Sigmoid colon (tissue), 7 donors: ENCODE data around the gene CNTLN. TPM values are rescaled to one million over a fixed set of nuclear protein-coding genes. Genes with fewer than 3 reads are reported as not detected.

Source experiments
- DNase-seq: peaks from one replicate; pipeline ENCODE4 v3.0.0-alpha.2; 2019
- H3K27ac ChIP-seq, 4 donors: fragments of 200-600 bp; sonication (generic); one replicate each; pipeline ENCODE4 v1.5.1; 2016 to 2019; ENCODE audit warnings: mild to moderate bottlenecking in 1 of 4
- H3K27me3 ChIP-seq, 3 donors: fragments of 200-600 bp; sonication (generic); one replicate each; pipeline ENCODE4 v1.5.1; 2019; ENCODE audit warnings: mild to moderate bottlenecking in 1 of 3
- H3K36me3 ChIP-seq, 4 donors: fragments of 200-600 bp; sonication (generic); one replicate each; pipeline ENCODE4 v1.5.1; 2016 to 2019
- H3K4me1 ChIP-seq, 4 donors: fragments of 200-600 bp; sonication (generic); one replicate each; pipeline ENCODE4 v1.5.1; 2017 to 2019
- H3K4me3 ChIP-seq, 4 donors: fragments of 200-600 bp; sonication (generic); one replicate each; pipeline ENCODE4 v1.5.1; 2017 to 2019; ENCODE audit warnings: mild to moderate bottlenecking in 2 of 4, moderate library complexity in 1 of 4
- H3K9me3 ChIP-seq, 4 donors: fragments of 200-600 bp in 3 of 4; sonication (generic) in 3 of 4; one replicate each; pipeline versions ENCODE4 v1.5.1 to v1.6.1; 2013 to 2019
- CTCF ChIP-seq, 4 experiments: fragments of 450-650 bp in 3 of 4; fragments of 200-600 bp in 1 of 4; IDR thresholded peaks; one replicate each; pipeline ENCODE4 v1.5.1; 2016 to 2019; ENCODE audit warnings: antibody characterized with exemption in 4 of 4, mild to moderate bottlenecking in 3 of 4, moderate library complexity in 2 of 4
- EP300 ChIP-seq, 4 donors: sonication (generic); formaldehyde crosslinking; IDR thresholded peaks; one replicate each; pipeline ENCODE4 v1.6.1; 2017; ENCODE audit warnings: antibody characterized with exemption in 4 of 4
- POLR2A ChIP-seq, 2 donors: fragments of 450-650 bp; IDR thresholded peaks; one replicate each; pipeline ENCODE4 v1.6.1; 2016; ENCODE audit warnings: antibody characterized with exemption in 2 of 2, mild to moderate bottlenecking in 2 of 2, moderate library complexity in 2 of 2
- POLR2AphosphoS5 ChIP-seq, 4 donors: sonication (generic); formaldehyde crosslinking; IDR thresholded peaks; one replicate each; pipeline ENCODE4 v1.6.1; 2017; ENCODE audit warnings: antibody characterized with exemption in 4 of 4
- WGBS, 2 donors: extraction: QIAGEN DNeasy Blood & Tissue Kit; methylation state at CpG; one replicate each; pipeline ENCODE4 v1.1.7; 2013; 5-methylcytosine and 5-hydroxymethylcytosine counted together
- intact Hi-C: fragments of 100-400 bp; cut with DNase I; formaldehyde crosslinking; loops from one replicate; pipeline ENCODE4 v1.15.1; 2023
- polyA plus RNA-seq, 3 donors: library from polyadenylated mRNA; stranded (reverse); fragments of 200-250 nt; gene quantifications; one replicate each; pipeline ENCODE4 v1.2.3, GENCODE V29; 2013
- total RNA-seq, 4 donors: library from RNA; depleted of rRNA; stranded (reverse); fragments of >200 nt; gene quantifications; one replicate each; pipeline ENCODE4 v1.1.0, GENCODE V29; 2016
- donor health status: healthy with polysubstance abuse.
- donor health status: Bipolar disorder and iron deficiency.
- donor health status: healthy.

Gene CNTLN
- total and polyA plus RNA-seq, 7 donors: 0.92 to 22.4 (median 12.1) TPM

GRCh38 chr9:17117372-17117771, 17.5 kb upstream of the CNTLN start:
- TF ChIP-seq POLR2A (IDR thresholded peaks at IDR 0.05): no peak
- TF ChIP-seq EP300 (IDR thresholded peaks at IDR 0.05): no peak
- no peak for TF ChIP-seq POLR2AphosphoS5 (IDR thresholded peaks at IDR 0.05)
- TF ChIP-seq CTCF (IDR thresholded peaks at IDR 0.05): no peak
- intact Hi-C loops: loop anchor here (2.0 to 10.0 kb wide), 3 partner anchors 17 to 1283 kb away; partner anchors contain the start of gene CNTLN
- H3K9me3 ChIP-seq: no peaks in the 10 kb centered on the region
- no peaks in the 10 kb centered on the region for H3K36me3 ChIP-seq
- no peaks in the 10 kb centered on the region for H3K27me3 ChIP-seq
- H3K4me1 ChIP-seq: peaks cover 0 to 14% (median 5%) of the 10 kb centered on the region in 4 donors
- WGBS, 2 donors: 48 to 62% methylated on average over 3 of the region's 3 CpGs
- H3K4me3 ChIP-seq: no peak overlapping the region
- H3K27ac ChIP-seq: peak overlapping the region; percentile 10 to 60 (median 45)
- no peak for DNase-seq

GRCh38 chr9:17120203-17120602, 14.6 kb upstream of the CNTLN start:
- no peak for TF ChIP-seq POLR2AphosphoS5 (IDR thresholded peaks at IDR 0.05)
- no peak for TF ChIP-seq POLR2A (IDR thresholded peaks at IDR 0.05)
- TF ChIP-seq EP300 (IDR thresholded peaks at IDR 0.05): no peak
- no peak for TF ChIP-seq CTCF (IDR thresholded peaks at IDR 0.05)
- no peak overlapping the region for H3K4me3 ChIP-seq
- whole genome bisulfite sequencing, 2 donors: 71 to 87% methylated on average over 1 of the region's 1 CpG
- intact Hi-C loops: no loop called here
- no peak for DNase-seq
- H3K4me1 ChIP-seq: peaks cover 0 to 14% (median 5%) of the 10 kb centered on the region in 4 donors
- no peaks in the 10 kb centered on the region for H3K27me3 ChIP-seq
- H3K27ac ChIP-seq: no peak overlapping the region
- H3K36me3 ChIP-seq: no peaks in the 10 kb centered on the region
- H3K9me3 ChIP-seq: no peaks in the 10 kb centered on the region

GRCh38 chr9:17121264-17121663, 13.6 kb upstream of the CNTLN start:
- Histone ChIP-seq H3K27me3 (no peaks in the 10 kb centered on the region), H3K4me1 (peaks cover 0 to 13% (median 5%) of the 10 kb centered on the region in 4 donors), H3K9me3 (no peaks in the 10 kb centered on the region), H3K36me3 (no peaks in the 10 kb centered on the region), H3K4me3 (no peak overlapping the region), H3K27ac (no peak overlapping the region)
- TF ChIP-seq CTCF (IDR thresholded peaks at IDR 0.05) (no peak), EP300 (IDR thresholded peaks at IDR 0.05) (no peak), POLR2AphosphoS5 (IDR thresholded peaks at IDR 0.05) (no peak), POLR2A (IDR thresholded peaks at IDR 0.05) (no peak)
- 81 to 84% methylated on average over 2 of the region's 2 CpGs for WGBS, 2 donors
- DNase-seq: no peak
- intact Hi-C loops: no loop called here

GRCh38 chr9:17130291-17130690, 4.5 kb upstream of the CNTLN start:
- no peak for TF ChIP-seq CTCF (IDR thresholded peaks at IDR 0.05)
- no peak for TF ChIP-seq POLR2AphosphoS5 (IDR thresholded peaks at IDR 0.05)
- TF ChIP-seq EP300 (IDR thresholded peaks at IDR 0.05): no peak
- no peak for TF ChIP-seq POLR2A (IDR thresholded peaks at IDR 0.05)
- intact Hi-C loops: no loop called here

GRCh38 chr9:17130725-17131124, 4.1 kb upstream of the CNTLN start:
- intact Hi-C loops: no loop called here
- 88 to 92% methylated on average over 2 of the region's 2 CpGs for WGBS, 2 donors
- Histone ChIP-seq H3K27ac (no peak overlapping the region), H3K4me3 (no peak overlapping the region), H3K27me3 (no peaks in the 10 kb centered on the region), H3K36me3 (no peaks in the 10 kb centered on the region), H3K4me1 (peaks cover 0 to 10% (median 6%) of the 10 kb centered on the region in 4 donors), H3K9me3 (no peaks in the 10 kb centered on the region)
- TF ChIP-seq CTCF (IDR thresholded peaks at IDR 0.05): no peak
- TF ChIP-seq POLR2A (IDR thresholded peaks at IDR 0.05): no peak
- TF ChIP-seq POLR2AphosphoS5 (IDR thresholded peaks at IDR 0.05): no peak
- no peak for TF ChIP-seq EP300 (IDR thresholded peaks at IDR 0.05)
- no peak for DNase-seq

More at GRCh38 chr9:17130291-17130690, 4.5 kb upstream of the CNTLN start:
- Histone ChIP-seq H3K27ac (no peak overlapping the region), H3K9me3 (no peaks in the 10 kb centered on the region), H3K36me3 (no peaks in the 10 kb centered on the region), H3K27me3 (no peaks in the 10 kb centered on the region), H3K4me3 (no peak overlapping the region), H3K4me1 (peaks cover 0 to 10% (median 5%) of the 10 kb centered on the region in 4 donors)
- no peak for DNase-seq
- WGBS, 2 donors: 77 to 80% methylated on average over 4 of the region's 4 CpGs
